ENCODE data around the gene PTPN23. TPM values are rescaled to one million over a fixed set of nuclear protein-coding genes. Genes with fewer than 3 reads are reported as not detected.
A peak's percentile ranks its signal among the peaks of the same experiment; 100 is the strongest.

The PTPN23 gene
- total and polyA plus RNA-seq, 10 of the 15 experiments (the other 5 are each of a cell fraction or from before 2014, with no cell fraction given) = 0.44 to 28.6 (median 4.4) TPM

DNA sequence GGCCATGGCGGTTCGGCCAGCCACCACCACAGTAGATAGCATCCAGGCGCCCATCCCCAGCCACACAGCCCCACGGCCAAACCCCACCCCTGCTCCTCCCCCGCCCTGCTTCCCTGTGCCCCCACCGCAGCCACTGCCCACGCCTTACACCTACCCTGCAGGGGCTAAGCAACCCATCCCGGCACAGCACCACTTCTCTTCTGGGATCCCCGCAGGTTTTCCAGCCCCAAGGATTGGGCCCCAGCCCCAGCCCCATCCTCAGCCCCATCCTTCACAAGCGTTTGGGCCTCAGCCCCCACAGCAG, 29.5 kb downstream of the PTPN23 start (continued):
- TF ChIP-seq SKIL (IDR thresholded peaks at IDR 0.05; ENCODE audit: low read depth, poor library complexity, severe bottlenecking) (no peak), WRNIP1 (IDR thresholded peaks at IDR 0.05; ENCODE audit: borderline replicate concordance, low read depth, low read length) (no peak)

GRCh38 chr3:47410801-47411646, 30.2 kb downstream of the PTPN23 start:
- H2AFZ ChIP-seq (ENCODE audit: control insufficient read depth, low read depth, low read length) = no peak overlapping the region
- 91% methylated on average over 25 of the region's 30 CpGs for WGBS (ENCODE audit: insufficient coverage, insufficient replicate concordance, low lambda C conversion rate, missing lambda C conversion rate)

More at GRCh38 chr3:47410801-47411646, 30.2 kb downstream of the PTPN23 start:
- RAD21 ChIA-PET (ENCODE audit: unreplicated experiment) = no interaction called here
- POLR2A ChIA-PET = no interaction called here
- no peak overlapping the region for H3K27ac ChIP-seq (ENCODE audit: control insufficient read depth, insufficient read depth)
- ATAC-seq (no peak), DNase-seq (ENCODE audit: low read depth, low spot score) (no peak), FAIRE-seq (no peak)
- no peaks in the 10 kb centered on the region for H3K9me3 ChIP-seq (replicated peaks; ENCODE audit: control insufficient read depth, insufficient read depth, low read length)
- no peaks in the 10 kb centered on the region for H3K27me3 ChIP-seq (replicated peaks in 1 of 2; ENCODE audit: control insufficient read depth in 2 of 2, insufficient read depth in 2 of 2, low read length in 1 of 2)
- H3K79me2 ChIP-seq (ENCODE audit: control insufficient read depth, insufficient read depth, low read length) = no peaks in the 10 kb centered on the region
- in situ Hi-C loops (cut with MboI) = no loop called here
- no peak overlapping the region for H3K9ac ChIP-seq (ENCODE audit: control insufficient read depth, insufficient read depth, low read length)
- H3K4me1 ChIP-seq (ENCODE audit: control insufficient read depth, insufficient read depth, low read length) = no peaks in the 10 kb centered on the region
- TF ChIP-seq RBBP5 (conservative IDR thresholded peaks at IDR 0.05) = no peak
- 0 out of 2 replicates have a peak, but pooled peaks have one; percentile 19 for TF ChIP-seq POLR2AphosphoS5 (IDR thresholded peaks at IDR 0.05; ENCODE audit: low read length)
- no peak overlapping the region for H3K4me3 ChIP-seq
- H3K36me3 ChIP-seq (ENCODE audit: control insufficient read depth in 2 of 2, insufficient read depth in 2 of 2, low read length in 1 of 2) = peaks cover 20 to 69% of the 10 kb centered on the region in 2 experiments
- BruUV-seq (replicated peaks) = no TSS peak
- no peak overlapping the region for H3K4me2 ChIP-seq (ENCODE audit: control insufficient read depth, insufficient read depth)
- intact Hi-C loops (cut with micrococcal nuclease; ENCODE audit: unreplicated experiment) = no loop called here
- SMC1A ChIA-PET (ENCODE audit: uncharacterized antibody, unreplicated experiment) = no interaction called here
- H4K20me1 ChIP-seq (ENCODE audit: control insufficient read depth, insufficient read depth) = no peaks in the 10 kb centered on the region; the same call in 1 of the 2 replicates
- CTCF ChIA-PET = no interaction called here
